HL-60/S4 treated with phorbol 12-myristate 13-acetate at 8.2 ng/mL for 4 days and 3 days (cell line): ENCODE data around the gene PNN.
"Not testable (repeated sequence)": the region's sequence is repeated elsewhere in the genome, so short reads cannot be mapped to it uniquely, and the experiment has no call there.

Experiments
- in situ Hi-C: fragments of 300-500 bp; cut with MboI; formaldehyde crosslinking; loops from 2 replicates; pipeline ENCODE4 v1.15.0; 2022; ENCODE audit warnings: low sequenced_read_pairs

Gene PNN

DNA sequence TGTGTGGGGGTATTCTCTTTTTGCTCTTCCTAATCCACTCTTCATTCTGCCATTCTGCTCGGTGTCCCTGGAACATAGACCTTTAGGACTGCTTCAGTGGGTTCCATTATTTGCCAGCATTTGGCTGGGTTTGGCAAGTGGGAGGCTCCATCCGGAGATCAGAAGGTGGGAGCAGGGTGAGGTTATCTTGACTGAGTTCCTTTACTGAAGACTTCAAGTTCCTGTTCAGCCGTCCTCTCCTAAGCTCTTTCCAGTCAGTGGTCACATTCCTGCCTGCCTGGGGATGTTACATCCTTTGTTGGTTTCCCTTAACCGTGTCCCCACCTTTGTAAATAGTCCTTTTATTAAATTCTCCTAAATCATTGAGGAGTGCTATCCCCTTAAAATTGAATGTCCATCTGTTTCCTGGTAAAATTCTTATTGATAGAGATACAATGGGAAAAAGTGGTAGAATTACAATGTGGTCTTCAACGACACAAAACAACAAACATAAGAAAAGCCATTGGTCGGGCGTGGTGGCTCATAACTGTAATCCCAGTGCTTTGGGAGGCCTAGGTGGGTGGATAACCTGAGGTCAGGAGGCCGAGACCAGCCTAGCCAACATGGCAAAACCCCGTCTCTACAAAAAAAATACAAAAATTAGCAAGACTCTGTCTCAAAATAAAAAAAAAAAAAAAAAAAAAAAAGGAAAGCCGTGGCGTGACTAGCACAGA lies 53.6 kb downstream of the PNN start:
- in situ Hi-C loops = no loop called here

DNA sequence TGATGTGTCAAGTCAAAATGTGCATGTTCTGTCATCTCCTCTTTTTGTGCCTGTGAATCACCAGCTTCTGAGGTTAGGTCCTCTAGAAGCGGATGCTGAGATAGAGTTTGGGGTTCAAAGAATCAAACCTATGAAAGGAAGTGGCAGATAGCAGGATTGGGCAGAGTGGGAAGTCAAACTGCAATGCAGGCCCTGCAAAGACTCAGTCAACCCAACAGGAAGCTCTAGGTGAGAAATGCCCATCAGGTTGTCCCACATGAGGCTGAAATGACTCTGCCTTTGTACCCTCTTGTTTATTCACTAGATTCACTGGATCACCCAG lies 54.1 kb downstream of the PNN start:
- in situ Hi-C loops = no loop called here

DNA sequence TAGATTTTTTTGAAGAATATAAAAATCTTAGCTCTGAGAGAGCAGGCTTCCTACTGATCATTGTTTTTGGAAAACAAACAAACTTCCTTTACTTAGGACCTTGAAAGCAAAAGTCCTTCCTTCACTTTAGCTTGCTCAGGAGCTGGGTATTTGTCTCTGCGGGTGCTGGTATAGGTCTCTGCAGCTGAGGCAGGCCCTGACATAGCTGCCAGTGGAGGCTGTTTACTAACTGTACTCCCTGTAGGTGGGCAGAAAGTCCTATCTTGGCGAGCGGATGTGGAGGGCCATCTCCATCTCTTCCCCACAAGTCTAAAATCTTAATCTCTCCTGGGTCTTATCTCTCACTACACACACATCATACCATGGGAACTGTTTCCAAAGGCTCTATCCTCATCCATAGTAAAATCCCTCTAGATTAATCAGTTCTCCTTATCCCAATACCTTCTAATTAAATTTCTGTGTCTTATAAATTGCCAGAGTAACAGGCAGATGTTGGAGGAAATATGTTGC lies 54.6 kb downstream of the PNN start:
- in situ Hi-C loops = no loop called here

DNA sequence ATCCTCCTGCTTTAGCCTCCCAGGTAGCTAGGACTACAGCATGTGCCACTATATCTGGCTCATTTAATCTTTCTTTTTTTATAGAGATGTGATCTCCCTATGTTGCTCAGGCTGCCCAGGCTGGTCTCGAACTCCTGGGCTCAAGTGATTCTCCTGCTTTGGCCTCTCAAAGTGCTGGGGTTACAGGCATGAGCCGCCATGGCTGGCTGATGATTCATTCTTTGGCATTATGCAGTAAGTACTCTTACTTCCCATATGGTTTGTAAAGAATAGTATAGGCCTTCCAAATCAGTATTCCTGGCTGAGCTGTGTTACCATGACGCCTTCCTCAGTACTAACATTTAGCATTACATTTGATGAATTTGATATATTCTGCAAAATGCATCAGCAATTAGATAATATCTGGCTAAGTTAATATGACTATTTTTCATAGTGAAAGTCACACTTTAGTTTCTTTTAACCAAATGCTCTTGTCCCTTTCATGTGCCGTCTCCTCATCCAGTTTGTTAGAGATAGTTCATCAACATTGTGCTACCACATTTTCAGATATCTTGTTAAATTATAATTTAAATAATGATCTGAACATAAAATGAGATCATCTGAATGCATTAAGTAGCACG lies 55.5 kb downstream of the PNN start:
- in situ Hi-C loops = no loop called here

DNA sequence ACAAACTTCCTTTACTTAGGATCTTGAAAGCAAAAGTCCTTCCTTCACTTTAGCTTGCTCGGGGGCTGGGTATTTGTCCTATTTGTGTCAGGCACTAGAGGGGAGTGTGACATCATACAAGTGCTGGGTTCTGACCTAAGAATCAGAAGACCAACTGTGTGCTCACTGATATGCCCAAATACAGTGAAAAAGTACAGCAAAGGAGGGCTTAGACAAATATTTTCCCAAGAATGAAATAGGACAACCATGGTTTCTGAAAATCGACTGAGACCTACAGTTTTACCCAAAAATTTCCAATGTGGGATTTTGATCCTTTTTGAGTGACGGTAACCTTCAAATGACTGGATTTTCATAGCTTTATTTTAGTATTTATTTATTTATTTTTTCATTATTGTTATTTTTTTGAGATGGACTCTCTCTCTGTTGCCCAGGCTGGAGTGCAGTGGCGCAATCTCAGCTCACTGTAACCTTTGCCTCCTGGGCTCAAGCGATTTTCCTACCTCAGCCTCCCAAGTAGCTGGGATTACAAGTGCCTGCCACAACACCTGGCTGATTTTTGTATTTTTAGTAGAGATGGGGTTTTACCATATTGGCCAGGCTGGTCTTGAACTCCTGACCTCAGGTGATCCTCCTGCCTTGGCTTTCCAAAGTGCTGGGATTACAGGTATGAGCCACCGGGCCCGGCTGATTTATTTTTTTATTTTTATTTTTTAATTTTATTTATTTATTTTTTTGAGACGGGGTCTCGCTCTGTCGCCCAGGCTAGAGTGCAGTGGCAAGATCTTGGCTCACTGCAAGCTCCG lies 56.9 kb downstream of the PNN start:
- in situ Hi-C loops = not testable (repeated sequence)
